CD8-positive, alpha-beta memory T cell (primary cell): ENCODE data around the gene OLR1. TPM values are rescaled to one million over a fixed set of nuclear protein-coding genes. Genes with fewer than 3 reads are reported as not detected.

Source experiments
- CTCF ChIA-PET: fragments of 350-600 bp; sonication (Branson Sonifier 250); formaldehyde crosslinking; loops from one replicate; lab custom pipeline; 2021; ENCODE audit warnings: antibody characterized with exemption; lab: Charles Lee
- POLR2A ChIA-PET: fragments of 350-600 bp; sonication (Branson Sonifier 250); formaldehyde crosslinking; loops from one replicate; lab custom pipeline; 2021; ENCODE audit warnings: antibody characterized with exemption; lab: Charles Lee
- DNase-seq, 5 donors: peaks; one replicate each; pipeline versions ENCODE4 v3.0.0 to v3.0.0-alpha.2; 2020 to 2022; ENCODE audit warnings: mixed read lengths in 1 of 5
- H3K27ac ChIP-seq: one replicate; pipeline ENCODE4 v1.7.0; 2013; ENCODE audit warnings: low read depth, mild to moderate bottlenecking, low read length, moderate library complexity
- H3K27me3 ChIP-seq: 2 replicates; pipeline ENCODE4 v1.7.0; 2013; ENCODE audit warnings: low read length, mild to moderate bottlenecking; ENCODE audit not compliant: insufficient read depth, poor library complexity, severe bottlenecking
- H3K36me3 ChIP-seq: 2 replicates; pipeline ENCODE4 v1.7.0; 2013; ENCODE audit warnings: mild to moderate bottlenecking, low read length, moderate library complexity; ENCODE audit not compliant: insufficient read depth
- H3K4me1 ChIP-seq: 2 replicates; pipeline ENCODE4 v1.7.0; 2013; ENCODE audit warnings: mild to moderate bottlenecking, low read length, moderate library complexity; ENCODE audit not compliant: insufficient read depth
- H3K4me3 ChIP-seq: 2 replicates; pipeline ENCODE4 v1.7.0; 2013; ENCODE audit warnings: mild to moderate bottlenecking, low read length
- H3K9me3 ChIP-seq: 2 replicates; pipeline ENCODE4 v1.7.0; 2013; ENCODE audit warnings: mild to moderate bottlenecking, low read length
- H3K27ac Mint-ChIP-seq, 8 donors: one replicate each; pipeline ENCODE4 v1.8.0; 2020 to 2021; ENCODE audit warnings: mixed read lengths in 8 of 8, mild to moderate bottlenecking in 6 of 8, inconsistent platforms in 3 of 8, moderate library complexity in 3 of 8
- H3K27me3 Mint-ChIP-seq, 2 donors: one replicate each; pipeline ENCODE4 v1.8.0; 2020 to 2021; ENCODE audit warnings: mixed read lengths in 2 of 2, mild to moderate bottlenecking in 1 of 2, moderate library complexity in 1 of 2
- H3K36me3 Mint-ChIP-seq, 3 donors: one replicate each; pipeline ENCODE4 v1.8.0; 2020 to 2021; ENCODE audit warnings: mixed read lengths in 3 of 3, inconsistent platforms in 1 of 3, mild to moderate bottlenecking in 1 of 3
- H3K4me1 Mint-ChIP-seq, 3 donors: one replicate each; pipeline ENCODE4 v1.8.0; 2020 to 2021; ENCODE audit warnings: mixed read lengths in 3 of 3, inconsistent platforms in 1 of 3, mild to moderate bottlenecking in 1 of 3
- H3K4me3 Mint-ChIP-seq, 7 donors: one replicate each; pipeline ENCODE4 v1.8.0; 2020 to 2021; ENCODE audit warnings: mixed read lengths in 7 of 7, mild to moderate bottlenecking in 6 of 7, moderate library complexity in 4 of 7, inconsistent platforms in 2 of 7
- H3K9me3 Mint-ChIP-seq, 5 donors: one replicate each; pipeline ENCODE4 v1.8.0; 2020 to 2022; ENCODE audit warnings: mixed read lengths in 5 of 5, mild to moderate bottlenecking in 3 of 5, moderate library complexity in 2 of 5, inconsistent platforms in 1 of 5
- polyA plus RNA-seq: library from polyadenylated mRNA; unstranded; fragments of 300-500 nt; fragmentation: Illumina TruSeq; gene quantifications from one replicate; pipeline ENCODE4 v1.2.3, GENCODE V29; 2021
- total RNA-seq, 2 experiments: library from RNA; stranded (reverse); gene quantifications; one replicate each; pipeline ENCODE4 v1.2.3, GENCODE V29; 2021

The OLR1 gene
- total and polyA plus RNA-seq, 3 experiments from 2014 or later, result 0.11 to 0.42 TPM; not detected in 1

DNA sequence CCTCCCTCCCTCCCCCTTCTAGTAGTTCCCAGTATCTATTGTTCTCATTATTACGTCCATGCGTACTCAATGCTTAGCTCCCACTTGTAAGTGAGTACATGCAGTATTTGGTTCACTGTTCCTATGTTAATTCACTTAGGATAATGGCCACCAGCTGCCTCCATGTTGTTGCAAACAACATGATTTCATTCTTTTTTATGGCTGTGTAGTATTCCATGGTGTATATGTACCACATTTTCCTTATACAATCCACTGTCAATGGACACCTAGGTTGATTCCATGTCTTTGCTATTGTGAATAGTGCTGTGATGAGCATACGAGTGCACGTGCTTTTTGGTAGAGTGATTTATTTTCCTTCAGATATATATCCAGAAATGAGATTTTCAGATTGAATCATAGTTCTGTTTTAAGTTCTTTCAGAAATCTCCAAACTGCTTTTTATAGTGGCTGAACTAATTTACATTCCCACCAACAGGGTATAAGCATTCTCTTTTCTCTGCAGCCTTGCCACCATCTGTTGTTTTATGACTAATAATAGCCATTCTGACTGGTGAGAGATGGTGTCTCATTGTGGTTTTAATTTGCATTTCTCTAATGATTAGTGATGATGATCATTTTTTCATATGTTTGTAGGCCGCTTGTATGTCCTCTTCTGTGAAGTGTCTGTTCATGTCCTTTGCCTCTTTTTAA, 24.1 kb downstream of the OLR1 start:
- Mint-ChIP-seq H3K4me3 (no peak overlapping the region), H3K27ac (no peak overlapping the region), H3K9me3 (no peaks in the 10 kb centered on the region), H3K4me1 (peaks cover 0 to 1% (median under 1%) of the 10 kb centered on the region in 3 donors), H3K36me3 (no peaks in the 10 kb centered on the region), H3K27me3 (peaks cover 0 to 2% of the 10 kb centered on the region in 2 donors)
- Histone ChIP-seq H3K4me3 (no peak overlapping the region), H3K27ac (no peak overlapping the region), H3K27me3 (no peaks in the 10 kb centered on the region), H3K9me3 (no peaks in the 10 kb centered on the region), H3K4me1 (no peaks in the 10 kb centered on the region), H3K36me3 (no peaks in the 10 kb centered on the region)
- no peak for DNase-seq
- ChIA-PET POLR2A (no interaction called here), CTCF (no interaction called here)

DNA sequence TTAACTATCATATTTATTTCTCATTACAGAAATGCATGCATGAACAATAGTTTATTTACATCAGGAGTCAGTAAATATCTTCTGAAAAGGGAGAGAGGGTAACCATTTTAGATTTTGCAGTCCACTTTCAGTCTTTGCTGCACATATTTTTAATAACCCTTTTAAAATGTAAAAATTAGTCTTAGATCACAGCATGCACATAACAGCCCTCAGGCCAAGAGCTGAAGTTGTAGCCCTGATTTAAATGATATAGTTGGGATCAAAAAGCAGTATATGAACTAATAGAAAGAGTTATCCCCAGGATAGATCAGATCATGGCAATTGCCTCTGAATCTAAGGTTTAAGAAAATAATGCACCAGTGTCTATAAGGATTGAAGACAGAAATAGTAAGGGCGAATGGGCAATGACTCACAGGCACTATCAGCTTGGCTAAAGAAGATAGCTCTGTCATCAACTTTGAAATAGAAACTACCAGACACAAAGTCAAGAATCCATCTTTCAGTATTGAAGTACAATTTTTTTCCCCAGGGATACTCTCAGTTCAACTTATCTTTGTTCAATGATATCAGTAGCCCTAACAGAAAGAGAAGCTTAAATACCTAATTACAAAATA, 28.8 kb downstream of the OLR1 start:
- POLR2A ChIA-PET, result no interaction called here
- Mint-ChIP-seq H3K27ac (no peak overlapping the region), H3K4me1 (no peaks in the 10 kb centered on the region), H3K9me3 (no peaks in the 10 kb centered on the region), H3K4me3 (no peak overlapping the region), H3K36me3 (no peaks in the 10 kb centered on the region), H3K27me3 (peaks cover 0 to 4% of the 10 kb centered on the region in 2 donors)
- DNase-seq, result no peak
- CTCF ChIA-PET, result interaction anchor here (1.5 kb wide), 1 partner anchor 329 kb away, joined by 3 read pairs; no protein-coding TSS in a partner anchor
- Histone ChIP-seq H3K36me3 (no peaks in the 10 kb centered on the region), H3K27me3 (no peaks in the 10 kb centered on the region), H3K27ac (no peak overlapping the region), H3K4me1 (no peaks in the 10 kb centered on the region), H3K4me3 (no peak overlapping the region), H3K9me3 (no peaks in the 10 kb centered on the region)

DNA sequence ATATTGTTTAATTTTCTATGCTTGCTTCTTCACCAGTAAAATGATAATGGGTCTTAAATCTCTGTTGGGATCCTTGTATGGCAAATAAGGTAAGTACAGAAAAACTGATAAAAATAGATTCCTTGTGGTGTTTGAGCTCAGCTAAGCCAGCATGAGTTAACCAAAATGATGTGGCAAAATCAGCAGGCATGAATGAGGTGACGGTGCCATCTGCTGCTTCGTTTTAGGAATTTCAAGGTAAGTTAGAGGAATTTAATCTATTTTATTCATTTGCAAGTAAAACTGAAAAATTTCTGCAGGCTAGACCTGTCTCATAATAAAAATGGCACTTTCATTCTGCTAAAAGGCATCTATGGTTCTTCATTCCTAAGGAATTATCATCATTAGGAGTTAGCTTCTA, 31.9 kb downstream of the OLR1 start:
- POLR2A ChIA-PET, result no interaction called here
- H3K36me3 Mint-ChIP-seq, result no peaks in the 10 kb centered on the region
- no peak overlapping the region for H3K4me3 ChIP-seq

DNA sequence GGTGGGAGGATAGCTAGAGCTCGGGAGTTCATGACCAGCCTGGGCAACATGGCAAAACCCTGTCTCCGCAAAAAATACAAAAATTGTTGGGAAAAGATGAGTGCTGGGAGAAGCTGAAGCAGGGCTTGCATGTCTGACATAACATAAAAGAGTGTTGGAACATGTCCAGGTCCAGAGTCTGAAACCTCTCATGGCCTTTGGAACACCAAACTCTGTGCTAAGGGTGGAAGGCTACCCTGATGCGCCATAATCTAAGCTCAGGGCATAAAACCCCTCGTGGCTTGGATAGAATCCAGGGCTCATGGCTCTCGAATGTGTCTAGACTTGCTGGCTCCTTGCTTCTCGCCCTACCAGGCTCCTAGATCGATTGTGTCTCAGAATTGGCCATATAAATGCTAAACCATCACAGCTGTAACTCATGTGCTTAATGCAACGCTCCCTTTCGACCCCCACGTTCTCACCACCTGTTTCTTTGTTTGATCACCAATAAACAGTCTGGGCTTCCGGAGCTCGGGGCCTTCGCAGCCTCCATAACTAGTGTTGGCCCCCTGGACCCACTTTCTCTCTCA, 35.2 kb downstream of the OLR1 start:
- Histone ChIP-seq H3K4me3 (no peak overlapping the region), H3K36me3 (no peaks in the 10 kb centered on the region), H3K9me3 (no peaks in the 10 kb centered on the region), H3K27me3 (no peaks in the 10 kb centered on the region), H3K4me1 (no peaks in the 10 kb centered on the region), H3K27ac (no peak overlapping the region)
- H3K9me3 Mint-ChIP-seq, result no peaks in the 10 kb centered on the region
- no peak overlapping the region for H3K27ac Mint-ChIP-seq
- H3K4me1 Mint-ChIP-seq, result no peaks in the 10 kb centered on the region
- no peak overlapping the region for H3K4me3 Mint-ChIP-seq
- CTCF ChIA-PET, result interaction anchor here (0.8 to 1.2 kb wide), 2 partner anchors 16 to 18 kb away, joined by 3 to 4 read pairs; no protein-coding TSS in a partner anchor
- no peaks in the 10 kb centered on the region for H3K36me3 Mint-ChIP-seq
- DNase-seq, result no peak
- peaks cover 2 to 34% of the 10 kb centered on the region in 2 donors for H3K27me3 Mint-ChIP-seq
- POLR2A ChIA-PET, result no interaction called here

More for the DNA sequence above, 31.9 kb downstream of the OLR1 start:
- no peaks in the 10 kb centered on the region for H3K9me3 ChIP-seq
- Mint-ChIP-seq H3K9me3 (no peaks in the 10 kb centered on the region), H3K4me3 (no peak overlapping the region), H3K4me1 (no peaks in the 10 kb centered on the region), H3K27ac (no peak overlapping the region), H3K27me3 (peaks cover 0 to 20% of the 10 kb centered on the region in 2 donors)
- H3K36me3 ChIP-seq, result no peaks in the 10 kb centered on the region
- H3K27ac ChIP-seq, result no peak overlapping the region
- no peaks in the 10 kb centered on the region for H3K4me1 ChIP-seq
- CTCF ChIA-PET, result interaction anchor here (1.0 to 2.7 kb wide), 4 partner anchors 12 to 390 kb away, joined by 3 to 17 read pairs (median 6); no protein-coding TSS in a partner anchor
- no peaks in the 10 kb centered on the region for H3K27me3 ChIP-seq
- DNase-seq, result peak in 3 of 5 donors; percentile 12 to 41 (median 35)

DNA sequence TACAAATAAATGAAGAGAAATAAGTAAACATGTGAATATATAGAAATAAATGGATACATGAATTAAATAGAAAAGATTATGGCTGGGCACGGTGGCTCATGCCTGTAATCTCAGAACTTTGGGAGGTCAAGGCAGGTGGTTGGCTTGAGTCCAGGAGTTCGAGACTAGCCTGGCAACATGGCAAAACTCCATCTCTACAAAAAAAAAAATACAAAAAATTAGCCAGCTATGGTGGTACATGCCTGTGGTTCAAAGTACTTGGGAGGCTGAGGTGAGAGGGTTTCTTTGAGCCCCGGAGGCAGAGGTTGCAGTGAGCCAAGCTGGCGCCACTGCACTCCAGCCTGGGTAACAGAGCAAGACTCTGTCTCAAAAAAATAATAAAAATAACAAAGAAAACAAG, 36.8 kb downstream of the OLR1 start:
- Mint-ChIP-seq H3K27ac (peak overlapping the region in 1 of 8 donors; percentile 77), H3K9me3 (no peaks in the 10 kb centered on the region), H3K4me1 (peaks cover under 1 to 2% (median under 1%) of the 10 kb centered on the region in 3 donors), H3K27me3 (peaks cover 2 to 34% of the 10 kb centered on the region in 2 donors), H3K4me3 (no peak overlapping the region), H3K36me3 (no peaks in the 10 kb centered on the region)
- Histone ChIP-seq H3K27me3 (no peaks in the 10 kb centered on the region), H3K4me3 (no peak overlapping the region), H3K4me1 (no peaks in the 10 kb centered on the region), H3K9me3 (no peaks in the 10 kb centered on the region), H3K27ac (no peak overlapping the region), H3K36me3 (no peaks in the 10 kb centered on the region)
- ChIA-PET POLR2A (no interaction called here), CTCF (no interaction called here)
- DNase-seq, result no peak

DNA sequence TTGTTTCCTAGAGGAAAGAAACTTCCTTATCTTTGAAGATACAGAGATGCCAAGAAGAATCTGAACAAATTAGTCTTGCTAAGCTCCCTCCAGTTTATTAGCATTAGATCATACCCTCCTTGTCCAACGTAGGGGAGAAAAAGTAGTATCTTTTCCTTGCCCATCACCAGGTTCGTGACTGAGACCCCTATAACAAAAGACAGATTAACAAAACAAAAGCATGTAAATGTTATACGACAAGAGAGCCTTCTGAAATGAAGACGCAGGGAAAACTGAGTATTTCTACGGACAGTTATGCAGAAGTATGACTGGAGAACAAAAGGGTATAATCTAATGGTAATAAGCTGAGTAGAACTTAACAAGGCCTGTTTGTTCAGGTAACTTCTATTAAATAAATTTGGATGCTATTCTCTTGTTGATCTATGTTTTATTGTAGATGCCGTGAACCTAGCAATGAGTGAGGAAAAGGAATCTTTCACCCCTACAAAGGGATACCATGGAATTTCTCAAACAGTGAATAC, 39.0 kb downstream of the OLR1 start:
- H3K9me3 ChIP-seq, result no peaks in the 10 kb centered on the region
- DNase-seq, result no peak
- POLR2A ChIA-PET, result no interaction called here
- Mint-ChIP-seq H3K4me1 (peaks cover 3 to 6% (median 4%) of the 10 kb centered on the region in 3 donors), H3K27ac (no peak overlapping the region), H3K4me3 (no peak overlapping the region), H3K36me3 (no peaks in the 10 kb centered on the region), H3K27me3 (peaks cover 2 to 43% of the 10 kb centered on the region in 2 donors), H3K9me3 (no peaks in the 10 kb centered on the region)
- no peaks in the 10 kb centered on the region for H3K27me3 ChIP-seq
- H3K27ac ChIP-seq, result no peak overlapping the region
- CTCF ChIA-PET, result no interaction called here
- H3K4me1 ChIP-seq, result no peaks in the 10 kb centered on the region
- no peaks in the 10 kb centered on the region for H3K36me3 ChIP-seq
- no peak overlapping the region for H3K4me3 ChIP-seq

DNA sequence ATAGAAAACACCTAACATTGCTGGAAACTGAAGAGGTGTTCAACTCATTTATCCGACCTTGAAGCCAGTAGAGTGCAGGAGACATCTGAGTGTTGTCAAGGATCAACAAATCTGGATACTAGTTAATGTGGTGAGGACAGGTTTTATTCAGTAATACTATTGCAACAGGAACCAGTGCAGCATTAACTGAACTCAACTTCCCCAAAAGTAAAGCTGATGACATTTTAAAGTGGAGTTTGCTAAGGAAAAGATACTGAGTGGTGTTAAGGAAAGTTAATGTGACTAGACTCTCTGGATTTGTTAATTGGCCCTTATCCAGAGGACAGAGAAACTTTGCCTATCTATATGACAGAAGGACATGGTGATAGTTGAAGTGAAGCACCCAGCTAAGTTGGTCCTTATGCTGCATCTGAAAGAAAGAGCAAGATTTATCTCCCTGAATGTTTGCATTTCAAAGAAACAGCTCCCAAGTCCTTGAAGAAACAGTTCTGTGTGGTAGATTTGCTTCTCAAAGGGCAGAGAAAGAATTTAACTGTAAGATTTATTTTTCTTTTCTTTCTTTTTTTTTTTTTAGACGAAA, 40.7 kb downstream of the OLR1 start:
- Histone ChIP-seq H3K36me3 (no peaks in the 10 kb centered on the region), H3K27me3 (no peaks in the 10 kb centered on the region), H3K4me3 (no peak overlapping the region), H3K27ac (no peak overlapping the region), H3K9me3 (no peaks in the 10 kb centered on the region), H3K4me1 (no peaks in the 10 kb centered on the region)
- Mint-ChIP-seq H3K27me3 (peaks cover 2 to 39% of the 10 kb centered on the region in 2 donors), H3K27ac (no peak overlapping the region), H3K9me3 (no peaks in the 10 kb centered on the region), H3K4me1 (peaks cover 3 to 6% (median 4%) of the 10 kb centered on the region in 3 donors), H3K4me3 (no peak overlapping the region), H3K36me3 (no peaks in the 10 kb centered on the region)
- CTCF ChIA-PET, result interaction anchor here (2.3 kb wide), 1 partner anchor 22 kb away, joined by 8 read pairs; no protein-coding TSS in a partner anchor
- POLR2A ChIA-PET, result no interaction called here
- no peak for DNase-seq
